ENCODE measurements around the gene HLCS. TPM values are rescaled to one million over a fixed set of nuclear protein-coding genes. Genes with fewer than 3 reads are reported as not detected.

HLCS gene
- total and polyA plus RNA-seq, 2 donors from 2014 or later: 4.5 to 29.6 TPM

DNA sequence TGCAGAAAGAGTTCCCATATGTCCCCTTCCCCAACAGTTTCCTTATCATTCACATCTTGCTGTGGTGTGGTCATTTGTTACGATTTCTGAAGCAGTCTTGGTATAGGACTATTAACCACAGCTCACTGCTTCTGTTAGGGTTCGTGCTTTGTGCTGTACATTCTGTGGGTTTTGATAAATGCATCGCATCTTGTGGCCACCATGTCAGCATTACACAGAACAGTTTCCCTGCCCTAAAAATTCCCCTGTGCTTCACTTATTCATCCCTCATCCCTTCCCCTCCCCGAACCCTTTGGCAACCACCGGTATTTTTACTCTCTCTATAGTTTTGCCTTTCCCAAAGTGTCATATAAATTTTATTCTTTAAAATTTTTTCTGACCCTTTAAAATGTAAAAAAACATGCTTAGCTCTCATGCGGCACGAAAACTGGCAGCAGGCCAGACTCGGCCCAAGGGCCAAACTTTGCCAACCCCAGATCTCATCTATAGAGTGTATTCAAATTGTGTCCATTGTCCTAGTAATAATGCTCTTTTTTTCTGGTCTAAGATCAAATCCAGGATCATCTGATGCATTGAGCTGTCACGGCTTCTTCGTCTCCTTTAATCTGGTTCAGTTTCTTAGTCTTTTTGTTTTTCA, 189.4 kb downstream of the HLCS start:
- DNase-seq (no peak), FAIRE-seq (no peak)
- no peaks in the 10 kb centered on the region for H3K4me1 ChIP-seq (ENCODE audit: control insufficient read depth in 2 of 3, insufficient read depth in 2 of 3, low read depth in 1 of 3, low read length in 3 of 3)
- no peak overlapping the region for H3K9ac ChIP-seq (ENCODE audit: low read length in 3 of 3)
- no peaks in the 10 kb centered on the region for H3K36me3 ChIP-seq (ENCODE audit: control insufficient read depth in 2 of 3, insufficient read depth in 3 of 3, low read length in 3 of 3)
- TF ChIP-seq, protein P1, sequence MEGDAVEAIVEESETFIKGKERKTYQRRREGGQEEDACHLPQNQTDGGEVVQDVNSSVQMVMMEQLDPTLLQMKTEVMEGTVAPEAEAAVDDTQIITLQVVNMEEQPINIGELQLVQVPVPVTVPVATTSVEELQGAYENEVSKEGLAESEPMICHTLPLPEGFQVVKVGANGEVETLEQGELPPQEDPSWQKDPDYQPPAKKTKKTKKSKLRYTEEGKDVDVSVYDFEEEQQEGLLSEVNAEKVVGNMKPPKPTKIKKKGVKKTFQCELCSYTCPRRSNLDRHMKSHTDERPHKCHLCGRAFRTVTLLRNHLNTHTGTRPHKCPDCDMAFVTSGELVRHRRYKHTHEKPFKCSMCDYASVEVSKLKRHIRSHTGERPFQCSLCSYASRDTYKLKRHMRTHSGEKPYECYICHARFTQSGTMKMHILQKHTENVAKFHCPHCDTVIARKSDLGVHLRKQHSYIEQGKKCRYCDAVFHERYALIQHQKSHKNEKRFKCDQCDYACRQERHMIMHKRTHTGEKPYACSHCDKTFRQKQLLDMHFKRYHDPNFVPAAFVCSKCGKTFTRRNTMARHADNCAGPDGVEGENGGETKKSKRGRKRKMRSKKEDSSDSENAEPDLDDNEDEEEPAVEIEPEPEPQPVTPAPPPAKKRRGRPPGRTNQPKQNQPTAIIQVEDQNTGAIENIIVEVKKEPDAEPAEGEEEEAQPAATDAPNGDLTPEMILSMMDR (IDR thresholded peaks at IDR 0.05; ENCODE audit: borderline replicate concordance, extremely low read depth, insufficient read depth): no peak
- H3K27me3 ChIP-seq (ENCODE audit: control insufficient read depth, insufficient read depth, low read length): no peaks in the 10 kb centered on the region
- no peak overlapping the region for H3K27ac ChIP-seq (ENCODE audit: low read depth in 2 of 2, low read length in 2 of 2)
- no peak overlapping the region for H3K4me3 ChIP-seq (ENCODE audit: low read length in 3 of 3)
- no peaks in the 10 kb centered on the region for H3K9me3 ChIP-seq (ENCODE audit: control insufficient read depth in 2 of 3, insufficient read depth in 1 of 3, low read length in 3 of 3)
- intact Hi-C loops (cut with DNase I): no loop called here

DNA sequence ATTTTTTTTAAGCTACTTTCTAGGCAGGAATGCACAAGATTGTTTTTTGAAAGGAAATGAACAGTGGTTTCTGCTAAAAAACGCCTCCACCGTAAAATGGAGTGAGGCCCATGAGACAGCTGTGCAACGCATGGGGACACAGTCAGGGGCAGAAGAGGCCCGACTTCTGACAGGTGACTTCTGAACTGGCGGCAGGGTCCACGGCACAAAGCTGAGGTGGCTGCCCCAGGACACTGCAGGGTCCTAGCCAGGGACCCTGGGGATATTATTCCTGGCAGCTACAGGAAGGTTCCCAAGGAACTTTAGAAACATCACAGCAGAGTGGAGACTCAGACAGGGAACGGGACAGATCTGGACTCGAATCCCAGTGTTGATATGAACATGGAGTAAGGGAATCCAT, 192.5 kb downstream of the HLCS start:
- DNase-seq: no peak
- no peak overlapping the region for H3K27ac ChIP-seq (ENCODE audit: low read depth in 2 of 2, low read length in 2 of 2)
- no peaks in the 10 kb centered on the region for H3K36me3 ChIP-seq (ENCODE audit: control insufficient read depth in 2 of 3, insufficient read depth in 3 of 3, low read length in 3 of 3)
- no peak for FAIRE-seq
- TF ChIP-seq, protein P1 (IDR thresholded peaks at IDR 0.05; ENCODE audit: borderline replicate concordance, extremely low read depth, insufficient read depth): no peak
- H3K9ac ChIP-seq (ENCODE audit: low read length in 3 of 3): no peak overlapping the region
- intact Hi-C loops (cut with DNase I): no loop called here
- H3K4me1 ChIP-seq (ENCODE audit: control insufficient read depth in 2 of 3, insufficient read depth in 2 of 3, low read depth in 1 of 3, low read length in 3 of 3): no peaks in the 10 kb centered on the region
- no peak overlapping the region for H3K4me3 ChIP-seq (ENCODE audit: low read length in 3 of 3)
- H3K9me3 ChIP-seq (ENCODE audit: control insufficient read depth in 2 of 3, insufficient read depth in 1 of 3, low read length in 3 of 3): no peaks in the 10 kb centered on the region
- H3K27me3 ChIP-seq (ENCODE audit: control insufficient read depth, insufficient read depth, low read length): no peaks in the 10 kb centered on the region

DNA sequence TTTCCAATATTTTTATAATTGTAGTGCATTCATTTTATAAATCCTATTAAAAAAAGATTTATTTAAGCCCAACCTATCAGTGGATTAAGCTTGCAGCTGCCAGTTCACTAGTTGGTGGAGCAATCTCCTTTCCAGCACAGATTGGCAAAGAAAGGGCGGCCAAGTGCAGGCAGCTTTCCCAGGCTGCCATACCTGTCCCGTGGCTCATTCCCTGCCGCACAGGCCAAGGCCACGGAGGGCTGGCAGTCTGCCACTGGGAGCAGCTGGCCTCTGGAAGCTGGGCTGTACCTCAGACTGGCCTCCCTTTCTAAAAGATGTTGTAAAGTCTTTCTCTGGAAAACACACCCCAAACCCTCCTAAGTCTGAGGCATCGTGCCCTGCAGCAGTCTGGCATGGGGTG, 193.4 kb downstream of the HLCS start:
- H3K4me1 ChIP-seq (ENCODE audit: control insufficient read depth in 2 of 3, insufficient read depth in 2 of 3, low read depth in 1 of 3, low read length in 3 of 3): peaks cover 0 to 3% (median 0%) of the 10 kb centered on the region in 3 donors
- H3K27me3 ChIP-seq (ENCODE audit: control insufficient read depth, insufficient read depth, low read length): no peaks in the 10 kb centered on the region
- FAIRE-seq (no peak), DNase-seq (peak in 1 of 5 donors; percentile 89)
- no peak overlapping the region for H3K27ac ChIP-seq (ENCODE audit: low read depth in 2 of 2, low read length in 2 of 2)
- TF ChIP-seq, protein P1 (IDR thresholded peaks at IDR 0.05; ENCODE audit: borderline replicate concordance, extremely low read depth, insufficient read depth): no peak
- H3K9me3 ChIP-seq (ENCODE audit: control insufficient read depth in 2 of 3, insufficient read depth in 1 of 3, low read length in 3 of 3): no peaks in the 10 kb centered on the region
- H3K36me3 ChIP-seq (ENCODE audit: control insufficient read depth in 2 of 3, insufficient read depth in 3 of 3, low read length in 3 of 3): no peaks in the 10 kb centered on the region
- H3K4me3 ChIP-seq (ENCODE audit: low read length in 3 of 3): no peak overlapping the region
- H3K9ac ChIP-seq (ENCODE audit: low read length in 3 of 3): no peak overlapping the region
- intact Hi-C loops (cut with DNase I): no loop called here
